Activated CD4-positive, alpha-beta T cell treated with anti-CD3 and anti-CD28 coated beads, Interleukin-2, amount 50 U/mL, for 4 hours (primary cell): ENCODE data around the gene ADCY5.

ENCODE experiments used
- DNase-seq, 2 experiments: peaks; one replicate each; pipeline ENCODE4 v3.0.0-alpha.2; 2020

The ADCY5 gene

DNA sequence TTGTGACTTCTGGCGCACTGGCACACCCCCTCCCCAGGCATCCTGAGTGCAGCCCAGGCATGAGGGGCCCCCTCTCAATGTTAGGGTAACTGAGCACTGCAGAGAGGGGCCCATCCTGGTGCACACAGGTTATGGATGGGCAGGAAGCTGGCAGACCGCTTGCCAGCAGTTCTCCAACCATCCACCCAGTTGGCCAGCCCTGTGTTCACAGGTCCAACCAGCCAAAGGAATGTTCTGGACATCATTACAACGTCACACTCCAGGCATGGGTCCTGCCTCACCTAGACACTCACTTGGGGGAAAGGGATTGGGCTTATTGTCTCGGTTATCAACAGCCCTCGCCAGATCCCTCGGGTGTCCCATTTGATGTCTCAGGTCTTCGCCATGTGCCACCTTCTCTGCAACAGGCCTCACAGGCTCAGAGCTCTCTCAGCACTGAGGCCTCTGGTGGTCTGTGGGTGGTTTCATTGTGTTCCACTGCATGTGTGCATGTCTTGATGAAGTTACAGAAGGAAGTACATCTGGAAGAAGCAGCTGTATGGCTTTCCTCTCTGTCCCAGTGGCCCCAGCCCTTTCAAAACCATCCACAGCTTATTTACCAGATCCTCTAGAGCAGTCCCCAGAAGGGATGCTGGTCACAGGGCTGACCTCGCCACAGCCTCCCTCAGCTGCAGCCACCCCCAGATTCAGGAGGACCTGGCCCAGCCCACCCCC, 23.7 kb downstream of the ADCY5 start:
- no peak for DNase-seq

GRCh38 chr3:123424321-123424998, 24.4 kb downstream of the ADCY5 start:
- no peak for DNase-seq

- DNase-seq, result no peak
Measured at GRCh38 chr3:123423806-123424205, 25.1 kb downstream of the ADCY5 start.

- DNase-seq, result no peak
Measured at GRCh38 chr3:123423031-123423430, 25.9 kb downstream of the ADCY5 start.

DNA sequence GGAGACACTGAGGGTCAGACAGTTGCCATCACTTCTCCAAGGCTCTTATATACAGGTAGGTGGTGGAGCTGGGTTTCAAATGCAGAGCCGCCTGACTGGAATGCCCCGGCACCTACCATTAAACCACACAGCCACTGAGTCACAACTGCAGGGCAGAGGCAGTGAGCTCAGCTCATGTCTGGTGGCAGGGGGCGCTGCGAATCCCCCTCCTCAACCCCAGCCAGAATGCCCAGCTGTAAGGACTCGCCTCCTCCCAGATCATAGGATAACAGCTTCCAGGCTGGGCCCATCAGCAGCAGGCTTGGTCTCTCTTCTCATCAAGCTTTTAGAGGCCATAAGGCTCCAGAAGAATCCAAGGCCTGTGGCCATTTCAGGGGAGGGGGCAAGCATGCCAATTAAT, 26.4 kb downstream of the ADCY5 start:
- no peak for DNase-seq

DNA sequence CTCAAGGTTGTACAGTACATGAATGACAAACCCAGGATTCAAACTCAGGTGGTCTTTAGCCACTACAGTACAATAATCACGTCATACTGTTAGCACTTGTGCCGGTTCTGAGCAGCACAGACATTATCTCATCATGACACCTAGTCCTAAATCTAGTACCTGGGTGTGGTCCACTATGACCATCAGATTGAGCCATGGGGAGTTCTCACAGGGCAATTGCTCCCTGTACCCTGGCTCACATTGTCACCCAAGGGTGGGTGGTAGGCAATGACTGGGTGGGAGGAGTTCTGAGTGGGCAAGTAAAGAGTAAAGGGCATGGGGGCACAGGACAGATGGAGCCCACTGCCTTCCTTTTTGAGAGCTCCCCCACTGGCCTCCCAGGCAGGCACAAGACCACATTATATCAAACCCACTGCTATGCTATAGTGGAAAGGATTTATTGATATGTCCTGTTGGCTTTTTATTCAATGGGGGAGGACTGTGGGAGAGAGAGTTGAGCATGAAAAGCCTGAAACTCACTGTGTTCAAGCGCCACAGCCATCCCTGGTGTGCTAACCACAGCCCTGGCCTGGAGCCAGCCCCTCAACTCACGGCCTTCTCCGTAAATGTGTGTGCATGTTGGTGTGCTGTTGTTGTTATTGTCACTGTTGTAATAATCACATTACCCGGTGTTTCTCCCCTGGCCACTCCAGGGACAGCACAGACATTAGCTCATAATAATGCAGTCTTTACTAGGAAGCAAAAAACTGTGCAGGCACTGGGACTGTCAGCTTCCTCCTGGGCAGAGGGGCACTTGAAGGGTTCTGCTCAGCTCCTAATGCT, 27.3 kb downstream of the ADCY5 start:
- DNase-seq, result no peak

- no peak for DNase-seq
Measured at GRCh38 chr3:123420416-123420968, 28.4 kb downstream of the ADCY5 start.

- DNase-seq, result no peak
Measured at GRCh38 chr3:123419850-123420297, 29.0 kb downstream of the ADCY5 start.

DNA sequence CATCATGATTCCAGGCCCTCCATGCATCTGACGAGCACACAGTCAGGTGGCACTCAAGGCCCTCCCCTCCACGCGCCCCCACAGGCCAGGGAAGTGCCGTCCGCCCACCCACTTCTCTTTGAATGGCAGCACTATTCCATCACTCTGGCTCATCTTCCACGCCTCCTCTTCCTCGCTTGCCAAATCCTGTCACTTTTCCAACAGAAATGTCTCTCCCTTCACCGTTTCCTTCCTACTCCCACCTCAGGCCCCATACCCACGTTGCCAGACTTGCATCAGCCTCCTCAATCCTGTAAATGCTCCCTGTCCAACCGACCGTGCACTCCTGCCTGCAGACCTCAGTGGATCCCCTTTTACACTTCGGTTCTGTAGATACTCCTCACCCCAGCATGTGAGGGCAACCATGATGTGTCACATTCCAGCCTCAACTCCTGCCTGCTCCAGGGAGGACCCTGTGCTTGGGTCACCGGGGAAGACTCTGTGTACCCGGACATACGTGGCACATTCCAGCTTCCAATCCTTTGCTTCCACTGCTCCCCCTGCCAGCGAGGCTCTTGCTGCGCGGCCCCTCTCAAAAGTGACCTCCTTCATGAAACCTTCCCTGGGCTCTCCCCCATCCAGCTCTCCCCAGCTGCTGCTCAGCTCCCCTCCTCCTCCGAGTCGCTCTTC, 29.6 kb downstream of the ADCY5 start:
- no peak for DNase-seq

GRCh38 chr3:123416647-123417046, 32.2 kb downstream of the ADCY5 start:
- DNase-seq, result no peak

DNA sequence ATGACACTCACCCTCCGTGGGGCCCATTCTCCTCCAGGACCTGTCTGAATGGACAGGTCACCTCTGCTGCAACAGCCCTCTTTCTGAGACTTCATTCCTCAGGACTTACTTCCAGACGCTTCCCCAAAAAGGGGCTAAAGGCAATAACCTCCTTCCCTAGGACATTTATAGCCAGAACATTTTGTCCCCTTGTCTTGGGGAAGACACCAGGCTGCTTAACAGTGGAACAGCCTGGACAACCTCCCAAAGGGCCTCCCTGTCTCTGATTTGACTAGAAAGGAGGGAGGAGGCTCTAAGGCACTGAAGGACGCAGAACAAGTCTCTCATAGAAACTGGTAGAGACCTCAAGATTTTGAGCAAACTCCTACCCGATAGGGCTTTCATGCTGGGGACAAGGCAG, 32.7 kb downstream of the ADCY5 start:
- DNase-seq, result no peak

DNA sequence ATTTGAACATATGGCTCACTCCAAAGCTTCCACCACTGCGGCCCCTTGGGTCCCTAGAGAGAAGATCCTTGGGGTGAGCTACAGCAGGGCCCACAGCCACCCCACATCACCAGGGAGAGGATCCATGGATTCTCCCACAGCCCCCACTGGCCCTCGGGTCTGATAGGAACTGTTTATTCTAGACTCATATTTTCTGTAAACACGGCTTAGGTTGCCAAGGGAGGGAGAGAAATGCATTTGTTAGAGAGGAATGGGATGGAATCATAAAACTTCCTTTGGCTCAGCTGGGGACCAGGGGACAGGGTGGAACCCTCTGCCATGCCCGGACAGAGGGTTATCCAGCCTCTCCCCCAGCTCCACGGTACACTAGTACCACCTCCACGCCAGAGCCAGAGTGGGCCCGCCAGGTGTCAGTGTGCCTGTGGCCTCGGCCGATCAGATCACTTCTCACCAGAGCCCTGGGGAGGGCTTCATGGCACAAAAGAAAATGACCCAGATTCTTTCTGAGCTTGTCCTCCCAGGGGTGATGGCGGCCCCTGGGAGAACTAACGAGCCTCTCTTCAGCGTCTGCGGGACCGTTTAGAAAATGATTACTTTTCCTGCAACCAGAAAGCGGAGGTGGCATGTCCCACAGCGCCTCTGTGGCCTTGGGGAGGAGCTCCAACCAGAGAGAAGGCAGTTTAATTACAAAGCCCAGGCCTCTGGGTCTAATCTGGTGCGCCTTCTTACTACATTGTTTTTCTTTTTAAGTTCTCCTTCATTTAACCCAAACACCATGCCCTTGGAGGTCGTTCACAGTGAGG, 33.7 kb downstream of the ADCY5 start:
- no peak for DNase-seq

DNA sequence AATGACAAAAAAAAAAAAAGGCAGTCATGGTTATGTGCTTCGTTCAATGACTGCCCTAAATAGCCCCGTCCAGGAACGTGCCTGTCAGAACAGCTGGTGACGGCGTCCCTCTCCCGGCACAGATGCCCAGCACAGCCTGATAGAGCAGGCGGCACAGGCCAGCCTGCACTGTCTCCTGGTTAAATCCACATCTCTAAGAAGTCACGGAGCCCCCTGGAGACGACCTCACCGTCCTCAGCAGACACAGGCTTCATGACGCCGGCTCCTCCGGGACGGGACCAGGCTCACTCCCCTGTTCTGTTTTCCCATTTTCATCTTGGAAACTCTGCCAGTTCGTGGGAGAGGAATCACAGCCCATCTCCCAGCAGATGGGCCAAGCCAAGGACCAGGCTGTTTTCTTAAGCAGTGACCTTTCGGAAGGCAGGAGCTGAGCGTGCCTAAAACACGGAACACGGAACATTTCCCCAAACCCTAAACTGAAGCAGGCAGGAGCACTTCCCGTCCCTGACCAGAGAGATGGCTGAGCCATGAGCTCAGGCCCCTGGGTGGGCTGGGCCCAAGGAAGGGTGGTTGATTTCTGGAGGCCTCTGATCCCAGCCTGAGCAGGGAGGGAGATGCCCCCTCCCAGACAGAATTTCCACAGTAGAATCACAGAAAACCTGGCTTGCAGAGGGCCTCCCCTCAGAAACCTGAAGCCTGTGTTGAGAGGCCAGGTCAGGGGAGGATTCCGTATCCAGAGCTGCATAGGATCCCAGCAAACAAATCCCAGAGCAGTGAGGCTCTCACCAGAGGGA, 35.9 kb downstream of the ADCY5 start:
- no peak for DNase-seq

GRCh38 chr3:123412076-123412475, 36.8 kb downstream of the ADCY5 start:
- no peak for DNase-seq

GRCh38 chr3:123411340-123412040, 37.4 kb downstream of the ADCY5 start:
- DNase-seq, result no peak

- DNase-seq, result no peak
Measured at GRCh38 chr3:123410149-123410515, 38.8 kb downstream of the ADCY5 start.

GRCh38 chr3:123409443-123410148, 39.3 kb downstream of the ADCY5 start:
- DNase-seq, result no peak

GRCh38 chr3:123406598-123406997, 42.3 kb downstream of the ADCY5 start:
- DNase-seq, result no peak

GRCh38 chr3:123405936-123406510, 42.9 kb downstream of the ADCY5 start:
- no peak for DNase-seq
